ENCODE results near the gene TAMALIN. TPM values are rescaled to one million over a fixed set of nuclear protein-coding genes. Genes with fewer than 3 reads are reported as not detected.

The TAMALIN gene
- total RNA-seq, 4 donors from 2014 or later, result 11.8 to 18.0 (median 16.1) TPM

- H3K36me3 ChIP-seq, result peaks cover 0 to 3% of the 10 kb centered on the region in 2 donors
- WGBS, 2 donors (ENCODE audit: low coverage in 1 of 2), result 43% methylated on average over 2 of the region's 5 CpGs; no CpG with 5 or more reads in 1 of the 2 donors
- peak; percentile 23 for ATAC-seq
- H3K27me3 ChIP-seq, result peaks cover 31% of the 10 kb centered on the region
- TF ChIP-seq EP300 (IDR thresholded peaks at IDR 0.05) (no peak), POLR2A (IDR thresholded peaks at IDR 0.05) (no peak), CTCF (IDR thresholded peaks at IDR 0.05) (peak in 3 of 4 experiments; percentile 76 to 82 (median 81)), POLR2AphosphoS5 (IDR thresholded peaks at IDR 0.05) (no peak)
- H3K9me3 ChIP-seq, result no peaks in the 10 kb centered on the region
- H3K4me3 ChIP-seq, result no peak overlapping the region
- peaks cover 0 to 51% (median 0%) of the 10 kb centered on the region in 3 donors for H3K4me1 ChIP-seq
- peak overlapping the region in 1 of 4 donors; percentile 10 for H3K27ac ChIP-seq
These were observed 2.6 kb upstream of the TAMALIN start for GRCh38 chr12:52004042-52004648.

- Histone ChIP-seq H3K36me3 (peaks cover 0 to 3% of the 10 kb centered on the region in 2 donors), H3K9me3 (no peaks in the 10 kb centered on the region), H3K4me3 (no peak overlapping the region), H3K27ac (peak overlapping the region in 1 of 4 donors; percentile 89), H3K27me3 (peaks cover 31% of the 10 kb centered on the region), H3K4me1 (peaks cover 0 to 63% (median 5%) of the 10 kb centered on the region in 3 donors)
- TF ChIP-seq EP300 (IDR thresholded peaks at IDR 0.05) (no peak), POLR2A (IDR thresholded peaks at IDR 0.05) (no peak), POLR2AphosphoS5 (IDR thresholded peaks at IDR 0.05) (no peak), CTCF (IDR thresholded peaks at IDR 0.05) (no peak)
- no peak for ATAC-seq
- 75 to 94% methylated on average over 6 of the region's 10 CpGs for WGBS, 2 donors (ENCODE audit: low coverage in 1 of 2)
These were observed 1.4 kb upstream of the TAMALIN start for GRCh38 chr12:52005218-52005902.

GRCh38 chr12:52005903-52006703, 643 bp upstream of the TAMALIN start:
- Histone ChIP-seq H3K36me3 (peaks cover 0 to 8% of the 10 kb centered on the region in 2 donors), H3K9me3 (no peaks in the 10 kb centered on the region), H3K27ac (peak overlapping the region in 3 of 4 donors; percentile 87 to 89 (median 89)), H3K4me3 (peak overlapping the region; percentile 35 to 85), H3K27me3 (peaks cover 31% of the 10 kb centered on the region), H3K4me1 (peaks cover 0 to 70% (median 13%) of the 10 kb centered on the region in 3 donors)
- TF ChIP-seq EP300 (IDR thresholded peaks at IDR 0.05), result no peak
- ATAC-seq, result no peak
- WGBS, 2 donors (ENCODE audit: low coverage in 1 of 2), result 25 to 60% methylated on average over 1 to 13 of the region's 28 CpGs

GRCh38 chr12:52007158-52007921, 594 bp downstream of the TAMALIN start:
- peak in 1 of 2 donors; percentile 19 for TF ChIP-seq POLR2A (IDR thresholded peaks at IDR 0.05)
- no peak for TF ChIP-seq EP300 (IDR thresholded peaks at IDR 0.05)
- TF ChIP-seq POLR2AphosphoS5 (IDR thresholded peaks at IDR 0.05), result peak; percentile 22
- TF ChIP-seq CTCF (IDR thresholded peaks at IDR 0.05), result no peak
- H3K27me3 ChIP-seq, result peaks cover 31% of the 10 kb centered on the region
- peaks cover 0 to 83% (median 15%) of the 10 kb centered on the region in 3 donors for H3K4me1 ChIP-seq
- H3K36me3 ChIP-seq, result peaks cover 0 to 20% of the 10 kb centered on the region in 2 donors
- H3K27ac ChIP-seq, result peak overlapping the region; percentile 8 to 89 (median 88)
- peak; percentile 24 for ATAC-seq
- 2 to 20% methylated on average over 2 to 19 of the region's 72 CpGs for WGBS, 2 donors (ENCODE audit: low coverage in 1 of 2)
- peak overlapping the region; percentile 35 to 85 for H3K4me3 ChIP-seq
- no peaks in the 10 kb centered on the region for H3K9me3 ChIP-seq

Data from gastroesophageal sphincter (tissue), 4 donors.